Glomerular visceral epithelial cell (primary cell): Measurements from ENCODE around the gene BET1.

ENCODE experiments used
- DNase-seq: peaks from one replicate; pipeline ENCODE4 v3.0.0-alpha.2; 2016; ENCODE audit errors: extremely low spot score

BET1 gene

GRCh38 chr7:93958216-93958615 is 45.9 kb downstream of the BET1 start:
- DNase-seq = no peak

- no peak for DNase-seq
These were observed 46.4 kb downstream of the BET1 start for GRCh38 chr7:93957767-93958166.

GRCh38 chr7:93955304-93955703 is 48.9 kb downstream of the BET1 start:
- no peak for DNase-seq

GRCh38 chr7:93949423-93949822 is 54.7 kb downstream of the BET1 start:
- peak; percentile 35 for DNase-seq

GRCh38 chr7:93948873-93949272 is 55.3 kb downstream of the BET1 start:
- no peak for DNase-seq

GRCh38 chr7:93948106-93948505 is 56.0 kb downstream of the BET1 start:
- DNase-seq = no peak

GRCh38 chr7:93945756-93946535 is 58.2 kb downstream of the BET1 start:
- no peak for DNase-seq

GRCh38 chr7:93945083-93945482 is 59.1 kb downstream of the BET1 start:
- DNase-seq = no peak

GRCh38 chr7:93944673-93945072 is 59.5 kb downstream of the BET1 start:
- no peak for DNase-seq

- DNase-seq = no peak
These were observed 60.2 kb downstream of the BET1 start for GRCh38 chr7:93943816-93944540.
